GM12873 (cell line): Measurements from ENCODE around the gene AGBL1.

Source experiments
- CTCF ChIP-seq: IDR thresholded peaks from 2 replicates; pipeline ENCODE4 v1.5.1; 2012; ENCODE audit warnings: low read depth, mild to moderate bottlenecking, moderate library complexity, low read length, control low read depth; ENCODE audit not compliant: insufficient read depth; ENCODE audit errors: missing control alignments

Gene AGBL1

GRCh38 chr15:86968244-86968643 is 888.6 kb downstream of the AGBL1 start:
- TF ChIP-seq CTCF, result no peak

GRCh38 chr15:86969364-86969763 is 889.7 kb downstream of the AGBL1 start:
- no peak for TF ChIP-seq CTCF

DNA sequence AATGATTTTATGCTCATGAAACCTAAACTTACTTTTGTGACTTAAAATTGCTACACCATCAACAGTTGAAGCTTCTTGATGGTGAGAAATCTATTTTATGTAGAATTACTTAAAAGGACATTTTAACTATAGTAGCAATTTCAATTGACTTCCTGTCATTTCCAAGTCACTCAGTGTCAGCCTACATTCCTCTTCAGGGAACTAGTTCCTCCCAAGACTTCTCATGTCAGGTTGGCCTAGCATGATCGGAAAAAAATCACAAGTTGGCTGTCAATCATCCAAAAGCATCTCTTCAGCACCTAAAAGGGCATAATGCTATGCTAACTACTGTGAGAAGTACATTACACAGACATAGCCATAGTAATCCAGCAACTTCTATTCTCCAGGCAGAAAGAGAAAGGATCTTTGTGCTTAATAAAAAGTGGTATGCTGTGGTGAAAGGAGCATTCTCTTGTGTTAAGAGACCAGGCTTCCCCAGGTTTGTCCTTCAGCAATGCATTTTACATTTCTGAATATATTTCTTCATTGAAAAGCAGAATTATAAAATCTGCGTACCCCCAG is 893.7 kb downstream of the AGBL1 start:
- no peak for TF ChIP-seq CTCF

DNA sequence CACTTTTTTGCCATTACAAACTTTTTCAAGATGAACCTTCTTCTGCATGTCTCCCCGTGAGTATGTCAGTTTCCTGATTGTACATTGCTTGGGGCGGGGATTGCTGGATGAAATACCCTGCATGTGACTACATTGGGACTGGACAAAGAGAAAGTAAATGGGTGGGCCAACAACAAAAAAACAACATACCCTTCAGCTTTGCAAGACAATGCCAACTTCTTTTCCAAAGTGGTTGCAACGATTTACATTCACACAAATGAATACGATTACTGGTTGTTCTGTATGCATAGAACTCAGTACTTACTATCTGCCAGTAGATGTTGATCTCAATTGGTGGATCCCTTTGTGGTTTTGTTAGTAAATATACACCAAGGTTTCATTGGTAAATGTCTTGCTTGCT is 908.4 kb downstream of the AGBL1 start:
- TF ChIP-seq CTCF, result no peak

- no peak for TF ChIP-seq CTCF
Observed at GRCh38 chr15:87021751-87022150, 942.1 kb downstream of the AGBL1 start.

GRCh38 chr15:87031540-87032230 is 952.0 kb downstream of the AGBL1 start:
- no peak for TF ChIP-seq CTCF

DNA sequence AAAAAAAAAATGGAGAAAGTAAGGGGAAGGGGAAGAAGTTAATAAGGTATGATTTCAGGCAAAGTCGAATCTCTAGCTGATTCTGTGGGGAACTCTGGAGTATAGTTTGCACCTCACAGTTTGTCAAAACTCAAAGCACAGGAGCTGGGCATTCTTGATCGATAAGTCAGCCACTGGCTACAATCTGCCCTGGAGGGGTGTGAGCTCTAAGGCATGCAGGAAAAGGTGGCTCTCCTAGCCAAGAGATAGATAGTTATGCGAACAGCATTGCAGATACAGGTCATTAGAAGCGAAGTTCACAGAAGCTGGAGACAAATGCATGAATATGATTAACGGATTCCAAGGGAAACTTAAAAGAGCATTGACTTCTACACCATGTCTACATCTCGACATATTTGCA is 952.6 kb downstream of the AGBL1 start:
- TF ChIP-seq CTCF, result no peak
